ENCODE measurements around the gene FRG1. TPM values are rescaled to one million over a fixed set of nuclear protein-coding genes. Genes with fewer than 3 reads are reported as not detected.

FRG1 gene
- total RNA-seq (2021) = 23.1 to 27.3 TPM (median 24.5 TPM) in 3 replicates
- Bru-seq, nascent RNA = percentile 74 among the genes with signal in this experiment
- long read RNA-seq, experiment 1, transcript FRG1-201 (9 exons, 1,074 nt) = major isoform, 39 of 41 reads
- long read RNA-seq, experiment 1, partial matches to known transcripts = 0 of 41 reads
- long read RNA-seq, experiment 1, other reads (novel, unspliced or antisense) = 2 of 41 reads
- long read RNA-seq, experiment 2, transcript FRG1-201 (9 exons, 1,074 nt) = major isoform, 27 of 37 reads
- long read RNA-seq, experiment 2, partial matches to known transcripts = 4 of 37 reads
- long read RNA-seq, experiment 2, other reads (novel, unspliced or antisense) = 6 of 37 reads
- long read RNA-seq, experiment 3, transcript FRG1-201 (9 exons, 1,074 nt) = major isoform, 72 of 80 reads
- long read RNA-seq, experiment 3, partial matches to known transcripts = 5 of 80 reads
- long read RNA-seq, experiment 3, other reads (novel, unspliced or antisense) = 3 of 80 reads

- Mint-ChIP-seq H3K27ac (no peak within 1 kb of the TSS), H3K36me3 (peaks cover 19% of the 10 kb centered on the region; the same call in 1 of the 2 replicates), H3K9me3 (peaks cover 31% of the 10 kb centered on the region), H3K27me3 (ENCODE audit: low read depth) (peaks cover 18% of the 10 kb centered on the region), H3K4me1 (peaks cover 8% of the 10 kb centered on the region), H3K4me3 (peak within 1 kb of the TSS; percentile 87)
- ChIA-PET CTCF (interaction anchor here (1.0 to 1.1 kb wide), 2 partner anchors 28 to 34 kb away, joined by 3 to 5 read pairs; no protein-coding TSS in a partner anchor), POLR2A (no interaction called here)
- peak; percentile 90 for DNase-seq (ENCODE audit: low spot score)
- ATAC-seq = peak; percentile 100
- TF ChIP-seq RORB (CRISPR knock-in tag; IDR thresholded peaks at IDR 0.05) (no peak), ZNF263 (CRISPR knock-in tag; IDR thresholded peaks at IDR 0.05; ENCODE audit: low read depth) (no peak), HMGXB4 (CRISPR knock-in tag; IDR thresholded peaks at IDR 0.05) (peak; percentile 97), GRHL2 (CRISPR knock-in tag; IDR thresholded peaks at IDR 0.05; ENCODE audit: insufficient replicate concordance, severe bottlenecking) (no peak), SMAD4 (CRISPR knock-in tag; IDR thresholded peaks at IDR 0.05) (no peak), PRRX2 (CRISPR knock-in tag; IDR thresholded peaks at IDR 0.05) (no peak), FOXK1 (CRISPR knock-in tag; IDR thresholded peaks at IDR 0.05) (peak; percentile 63; the same call in 1 of the 2 replicates), NR1H2 (CRISPR knock-in tag; IDR thresholded peaks at IDR 0.05) (no peak), TCF7 (CRISPR knock-in tag; IDR thresholded peaks at IDR 0.05; ENCODE audit: low read depth) (0 out of 2 replicates have a peak, but pooled peaks have one; percentile 57), FOXJ3 (CRISPR knock-in tag; IDR thresholded peaks at IDR 0.05; ENCODE audit: borderline replicate concordance) (no peak), ZNF532 (CRISPR knock-in tag; IDR thresholded peaks at IDR 0.05; ENCODE audit: borderline replicate concordance) (no peak), PRDM15 (CRISPR knock-in tag; IDR thresholded peaks at IDR 0.05) (no peak), E2F1 (CRISPR knock-in tag; IDR thresholded peaks at IDR 0.05) (0 out of 2 replicates have a peak, but pooled peaks have one; percentile 38), ATF6 (CRISPR knock-in tag; IDR thresholded peaks at IDR 0.05) (no peak), ETV6 (CRISPR knock-in tag; IDR thresholded peaks at IDR 0.05) (peak; percentile 53; the same call in 1 of the 2 replicates), ZNF317 (CRISPR knock-in tag; IDR thresholded peaks at IDR 0.05; ENCODE audit: borderline replicate concordance, low read depth) (no peak), E2F4 (CRISPR knock-in tag; IDR thresholded peaks at IDR 0.05; ENCODE audit: borderline replicate concordance, low read depth) (peak; percentile 80; the same call in 1 of the 2 replicates)
Observed at GRCh38 chr4:189940178-189941004, at the start of gene FRG1. Gene FRG1 (plus strand): TSS chr4:189940872. CDS start chr4:189941010, 138 bp downstream.

Measured in WTC11 (cell line).